ENCODE results near the gene TMEM229A.

DNA sequence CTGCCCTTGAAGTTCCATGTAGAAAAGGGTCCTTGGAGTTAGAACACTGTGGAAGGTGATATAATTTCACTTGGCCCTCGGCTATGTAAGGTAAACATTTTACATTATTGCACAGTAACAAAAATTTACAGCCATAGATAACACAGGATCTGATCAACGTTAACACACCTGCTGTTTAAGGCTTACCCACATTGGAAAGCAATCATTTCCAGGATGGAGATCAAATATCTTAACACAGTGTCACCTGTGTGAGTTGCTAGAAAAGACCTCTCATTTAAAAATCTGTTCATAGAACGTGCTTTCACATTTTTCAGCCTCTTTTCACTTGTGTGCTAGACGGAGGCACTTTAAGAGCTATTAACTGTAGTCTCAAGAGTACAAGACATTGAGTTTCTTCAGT lies 1.9 kb downstream of the TMEM229A start:
- no peak for TF ChIP-seq POLR2AphosphoS5 (IDR thresholded peaks at IDR 0.05)
- TF ChIP-seq, protein P1, sequence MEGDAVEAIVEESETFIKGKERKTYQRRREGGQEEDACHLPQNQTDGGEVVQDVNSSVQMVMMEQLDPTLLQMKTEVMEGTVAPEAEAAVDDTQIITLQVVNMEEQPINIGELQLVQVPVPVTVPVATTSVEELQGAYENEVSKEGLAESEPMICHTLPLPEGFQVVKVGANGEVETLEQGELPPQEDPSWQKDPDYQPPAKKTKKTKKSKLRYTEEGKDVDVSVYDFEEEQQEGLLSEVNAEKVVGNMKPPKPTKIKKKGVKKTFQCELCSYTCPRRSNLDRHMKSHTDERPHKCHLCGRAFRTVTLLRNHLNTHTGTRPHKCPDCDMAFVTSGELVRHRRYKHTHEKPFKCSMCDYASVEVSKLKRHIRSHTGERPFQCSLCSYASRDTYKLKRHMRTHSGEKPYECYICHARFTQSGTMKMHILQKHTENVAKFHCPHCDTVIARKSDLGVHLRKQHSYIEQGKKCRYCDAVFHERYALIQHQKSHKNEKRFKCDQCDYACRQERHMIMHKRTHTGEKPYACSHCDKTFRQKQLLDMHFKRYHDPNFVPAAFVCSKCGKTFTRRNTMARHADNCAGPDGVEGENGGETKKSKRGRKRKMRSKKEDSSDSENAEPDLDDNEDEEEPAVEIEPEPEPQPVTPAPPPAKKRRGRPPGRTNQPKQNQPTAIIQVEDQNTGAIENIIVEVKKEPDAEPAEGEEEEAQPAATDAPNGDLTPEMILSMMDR (IDR thresholded peaks at IDR 0.05) = no peak

Data from esophagus muscularis mucosa (tissue), 3 donors.